ENCODE measurements around the gene B3GALT6. TPM values are rescaled to one million over a fixed set of nuclear protein-coding genes. Genes with fewer than 3 reads are reported as not detected.

B3GALT6 gene
- polyA plus RNA-seq, 3 donors = 20.9 to 22.5 (median 21.3) TPM

GRCh38 chr1:1236945-1237873 is 5.2 kb downstream of the B3GALT6 start:
- DNase-seq (ENCODE audit: extremely low read depth in 1 of 11, low read depth in 9 of 11, low spot score in 4 of 11) = no peak

DNA sequence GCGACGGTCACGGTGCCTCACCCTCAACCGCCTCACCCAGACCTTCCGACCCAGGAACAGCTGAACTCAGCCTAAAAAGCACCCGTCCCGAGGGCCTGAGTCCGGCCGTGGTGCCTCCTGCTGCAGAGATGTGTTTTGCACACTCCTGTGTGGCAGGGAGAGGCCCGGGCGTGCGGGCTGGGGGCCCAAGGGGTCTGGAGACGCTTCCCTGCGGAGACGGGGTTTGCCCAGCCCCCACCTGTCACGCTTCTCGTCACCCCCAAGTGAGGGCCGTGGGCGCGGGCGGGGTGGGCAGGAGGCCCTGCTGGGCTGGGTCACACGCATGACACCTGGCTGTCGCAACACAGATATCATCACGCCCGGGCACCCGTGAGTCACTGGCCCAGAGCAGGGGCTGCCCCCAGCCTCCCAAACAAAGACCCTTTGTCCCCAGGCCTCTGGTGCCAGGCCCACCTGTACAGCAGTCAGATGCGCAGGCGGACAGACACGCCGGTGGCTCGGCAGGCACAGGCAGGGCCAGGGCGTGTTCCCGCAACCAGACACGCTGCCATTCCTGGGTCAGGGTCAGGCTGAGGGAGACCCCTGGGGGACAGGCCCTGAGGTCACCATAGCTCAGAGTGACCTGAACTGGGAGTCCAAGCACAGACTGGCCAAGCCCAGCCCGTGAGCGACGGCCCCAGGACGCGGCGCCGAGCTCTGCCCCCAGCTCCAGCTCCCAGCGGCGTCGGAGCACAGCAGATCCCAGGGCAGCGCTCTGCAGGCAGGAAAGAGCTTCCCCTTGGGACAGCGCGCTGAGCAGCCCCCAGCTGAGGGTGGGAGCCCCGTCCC is 6.1 kb downstream of the B3GALT6 start:
- no peak for DNase-seq (ENCODE audit: extremely low read depth in 1 of 11, low read depth in 9 of 11, low spot score in 4 of 11)

- no peak for DNase-seq (ENCODE audit: extremely low read depth in 1 of 11, low read depth in 9 of 11, low spot score in 4 of 11)
Observed at GRCh38 chr1:1238702-1239178, 6.7 kb downstream of the B3GALT6 start.

DNA sequence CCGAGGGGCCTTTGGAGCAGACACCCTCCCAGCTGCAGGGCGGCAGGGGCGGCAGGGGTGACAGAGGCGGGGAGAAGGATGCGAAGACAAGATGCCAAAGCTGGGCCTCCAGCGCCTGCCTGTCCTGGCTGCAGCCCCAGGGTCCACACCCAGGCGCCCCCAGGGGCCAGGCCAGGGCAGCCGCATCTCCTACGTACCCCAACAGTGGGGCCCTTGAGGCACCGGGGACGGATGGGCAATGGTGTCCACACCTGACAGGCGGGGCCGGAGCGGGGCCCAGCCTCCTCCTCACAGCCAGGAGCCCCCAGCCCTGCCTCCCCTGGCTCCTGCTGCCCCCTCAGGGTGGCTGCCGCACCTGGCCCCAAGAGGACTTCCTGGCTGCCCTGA is 7.2 kb downstream of the B3GALT6 start:
- no peak for DNase-seq (ENCODE audit: extremely low read depth in 1 of 11, low read depth in 9 of 11, low spot score in 4 of 11)

GRCh38 chr1:1239614-1240347 is 7.7 kb downstream of the B3GALT6 start:
- DNase-seq (ENCODE audit: extremely low read depth in 1 of 11, low read depth in 9 of 11, low spot score in 4 of 11) = no peak

GRCh38 chr1:1240348-1240732 is 8.3 kb downstream of the B3GALT6 start:
- DNase-seq (ENCODE audit: extremely low read depth in 1 of 11, low read depth in 9 of 11, low spot score in 4 of 11) = no peak

DNA sequence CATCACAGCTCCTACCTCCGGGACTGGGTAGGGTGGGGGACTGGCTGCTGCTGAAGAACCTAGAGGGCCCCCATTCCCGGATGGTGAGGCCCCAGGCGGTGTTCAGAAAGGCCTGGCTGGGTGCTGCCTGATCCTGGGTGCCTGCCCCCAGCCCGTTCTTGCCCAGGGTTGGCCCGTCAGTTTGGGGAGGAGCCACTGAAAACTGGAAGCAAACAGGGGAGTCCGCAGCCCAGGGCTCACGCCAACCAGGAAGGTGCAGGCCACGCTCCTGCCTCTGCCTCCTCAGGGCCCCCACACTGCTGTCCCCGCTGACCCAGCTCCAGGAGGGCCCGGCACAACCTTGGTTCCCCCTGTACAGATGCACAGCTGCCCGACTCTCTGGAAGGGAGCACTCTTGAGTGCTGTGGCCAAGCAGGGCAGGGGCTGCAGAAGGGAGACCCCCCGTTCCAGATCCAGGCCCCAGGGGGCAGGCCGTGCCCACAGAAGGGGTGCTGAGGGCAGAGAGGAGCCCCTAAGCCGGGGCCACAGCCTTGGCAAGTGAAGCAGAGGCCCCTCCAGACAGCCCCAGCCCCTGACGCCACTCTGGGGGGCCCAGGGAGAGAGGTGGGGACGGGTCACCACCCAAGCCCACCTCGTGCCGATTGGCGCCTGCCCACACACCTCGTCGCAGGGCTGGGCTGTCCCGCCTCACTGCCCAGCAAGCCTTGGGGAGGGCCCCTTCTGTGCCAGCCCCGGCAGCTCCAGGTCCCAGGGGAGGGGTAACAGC is 9.0 kb downstream of the B3GALT6 start:
- no peak for DNase-seq (ENCODE audit: extremely low read depth in 1 of 11, low read depth in 9 of 11, low spot score in 4 of 11)

DNA sequence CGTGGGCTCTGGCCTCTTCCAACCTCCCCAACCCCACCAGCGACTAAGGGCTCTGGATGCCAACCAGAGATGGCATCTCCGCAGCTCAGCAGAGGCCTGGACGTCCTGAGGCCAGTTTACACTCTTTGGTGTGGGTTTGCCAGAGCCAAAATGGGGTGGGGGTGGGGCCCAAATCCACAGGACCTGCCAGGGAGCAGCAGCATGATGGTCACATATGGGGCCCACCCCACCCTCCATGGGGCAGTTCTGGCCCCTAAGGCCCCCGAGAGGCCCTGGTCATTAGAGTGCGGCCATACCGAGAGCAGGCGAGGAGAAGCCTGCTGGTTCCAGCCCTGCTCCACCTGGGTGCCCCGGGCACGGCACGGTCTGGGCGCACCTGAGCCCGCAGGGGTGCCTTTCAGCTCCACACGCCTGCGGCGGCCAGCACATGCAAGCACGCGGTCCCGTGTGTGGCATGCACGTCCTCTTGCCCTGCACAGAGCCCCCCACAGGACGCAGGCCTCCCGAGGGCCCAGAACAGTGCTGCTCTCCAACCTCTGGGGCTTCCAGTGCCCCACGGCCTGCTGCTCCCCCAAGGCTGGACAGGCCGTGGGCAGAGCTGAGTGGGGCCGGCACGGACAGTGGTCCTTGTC is 9.7 kb downstream of the B3GALT6 start:
- no peak for DNase-seq (ENCODE audit: extremely low read depth in 1 of 11, low read depth in 9 of 11, low spot score in 4 of 11)

DNA sequence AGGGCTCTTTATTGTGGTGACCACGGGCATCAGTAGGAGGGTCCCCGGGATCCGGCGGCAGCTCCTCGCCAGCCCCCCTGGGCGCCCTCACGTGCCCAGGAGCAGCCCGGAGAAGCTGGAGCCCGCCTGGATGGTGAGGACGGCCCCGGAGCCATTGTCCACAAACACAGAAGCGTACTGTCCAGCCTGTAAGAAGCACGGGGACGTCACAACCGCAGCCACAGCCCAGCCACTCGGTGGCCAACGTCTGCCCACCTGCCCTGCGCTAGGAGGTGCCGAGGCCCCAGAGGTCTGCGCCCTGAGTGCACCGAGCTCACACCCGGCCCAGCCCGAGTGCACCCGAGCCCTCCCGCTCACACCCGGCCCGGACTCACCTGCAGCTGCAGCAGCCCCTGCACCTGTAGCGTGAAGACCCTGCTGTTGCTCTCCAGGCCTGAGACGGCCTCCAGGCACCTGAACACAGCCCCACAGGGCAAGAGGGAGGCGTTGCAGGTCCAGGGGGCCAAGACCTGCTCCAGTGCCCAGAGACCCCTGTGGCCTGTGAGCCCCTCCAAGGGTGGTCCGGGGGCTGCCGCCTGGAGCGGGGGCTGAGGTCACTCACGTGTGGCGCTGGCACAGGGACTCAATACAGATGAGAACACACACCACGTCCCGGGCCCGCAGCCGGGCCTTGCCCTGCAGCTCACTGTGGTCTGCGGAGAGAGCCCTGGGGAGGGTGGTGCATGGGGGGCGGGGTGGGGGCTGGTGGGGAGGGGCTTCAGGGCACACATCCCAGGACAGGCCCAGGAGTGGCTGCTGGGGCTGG is 10.6 kb downstream of the B3GALT6 start:
- no peak for DNase-seq (ENCODE audit: extremely low read depth in 1 of 11, low read depth in 9 of 11, low spot score in 4 of 11)

DNA sequence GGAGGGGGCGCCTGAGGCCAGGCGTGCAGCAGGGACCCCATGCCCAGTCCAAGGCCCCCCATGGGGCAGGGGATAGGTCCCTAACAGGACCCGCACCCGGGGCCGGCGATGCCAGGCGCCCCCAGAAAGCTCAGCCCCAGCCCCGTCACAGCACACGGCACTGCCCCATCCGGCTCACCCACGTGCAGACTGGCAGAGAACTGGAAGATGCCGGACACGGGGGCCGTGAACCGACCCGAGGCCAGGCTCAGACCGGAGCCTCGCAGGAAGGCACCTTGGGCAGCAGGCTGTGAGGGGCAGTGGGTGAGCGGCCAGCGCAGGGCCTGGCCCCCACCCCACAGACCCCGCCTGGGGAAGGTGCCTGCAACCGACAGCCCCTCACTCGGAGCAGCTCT is 11.2 kb downstream of the B3GALT6 start:
- no peak for DNase-seq (ENCODE audit: extremely low read depth in 1 of 11, low read depth in 9 of 11, low spot score in 4 of 11)

- DNase-seq (ENCODE audit: extremely low read depth in 1 of 11, low read depth in 9 of 11, low spot score in 4 of 11) = no peak
Observed at GRCh38 chr1:1243807-1244191, 11.8 kb downstream of the B3GALT6 start.

DNA sequence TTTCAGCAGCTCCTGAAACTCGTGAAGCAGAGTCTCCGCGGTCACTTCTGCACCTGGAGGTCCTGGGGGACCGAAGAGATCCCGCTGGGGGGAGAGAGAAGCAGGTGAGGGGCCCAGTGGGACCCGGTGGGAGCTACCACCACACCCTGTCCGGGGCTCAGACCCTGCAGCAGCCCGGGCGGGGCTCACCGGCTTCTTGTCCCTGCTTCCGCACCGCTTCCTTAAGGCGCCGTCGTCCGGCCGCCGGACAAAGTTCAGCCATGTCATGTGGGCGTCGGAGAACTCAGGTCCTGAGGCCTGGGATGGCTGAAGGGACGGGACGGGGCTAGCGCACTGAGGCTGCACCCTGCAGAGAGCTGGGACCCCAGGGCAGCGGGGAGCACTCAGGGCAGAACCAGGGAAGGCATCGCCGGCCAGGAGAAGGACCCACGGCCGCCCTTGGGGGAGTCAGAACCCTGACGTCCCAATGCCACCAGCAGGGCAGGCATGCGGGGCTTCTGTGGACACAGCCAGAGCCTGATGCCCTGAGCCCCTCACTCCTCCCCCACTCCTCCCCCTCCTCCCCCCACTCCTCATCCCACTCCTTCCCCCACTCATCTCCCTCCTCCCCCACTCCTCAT is 12.3 kb downstream of the B3GALT6 start:
- DNase-seq (ENCODE audit: extremely low read depth in 1 of 11, low read depth in 9 of 11, low spot score in 4 of 11) = no peak

- no peak for DNase-seq (ENCODE audit: extremely low read depth in 1 of 11, low read depth in 9 of 11, low spot score in 4 of 11)
Observed at GRCh38 chr1:1245178-1245816, 13.3 kb downstream of the B3GALT6 start.

DNA sequence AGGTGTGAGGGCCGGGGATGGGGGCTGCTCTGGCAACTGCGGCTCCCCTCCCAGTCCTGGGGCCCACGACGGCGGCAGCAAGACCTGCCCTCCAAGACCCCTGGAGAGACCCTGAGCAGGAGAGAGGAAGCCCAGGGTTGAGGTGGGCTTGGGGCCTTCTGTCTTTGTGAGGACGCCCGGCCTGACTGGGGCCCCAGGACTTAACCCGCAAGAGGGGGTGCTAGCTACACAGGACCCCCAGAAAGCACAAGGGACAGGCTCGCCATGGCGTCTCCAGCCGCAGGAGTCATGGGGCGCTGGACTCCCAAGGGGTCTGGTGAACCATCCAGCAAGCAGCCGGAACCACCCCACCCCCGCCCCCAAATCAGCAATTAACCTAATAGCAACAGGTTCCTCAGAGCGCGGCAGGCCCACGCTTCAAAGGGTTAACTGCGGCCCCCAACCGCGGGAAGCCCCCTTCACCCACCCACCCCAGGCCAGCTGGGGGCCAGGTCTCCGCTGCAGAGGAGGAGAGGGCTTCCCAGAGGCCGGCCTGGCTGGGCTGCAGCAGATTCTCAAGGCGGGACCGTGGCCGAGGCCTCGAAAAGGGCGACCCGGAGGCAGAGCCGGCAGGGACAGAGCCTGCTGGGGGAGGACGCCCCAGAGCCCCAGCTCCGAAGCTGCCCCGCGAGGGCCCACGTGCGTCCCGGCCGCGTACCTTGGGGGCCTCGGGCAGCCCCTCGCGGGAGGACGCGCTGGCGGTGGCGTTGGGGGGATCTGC is 14.0 kb downstream of the B3GALT6 start:
- no peak for DNase-seq (ENCODE audit: extremely low read depth in 1 of 11, low read depth in 9 of 11, low spot score in 4 of 11)

DNA sequence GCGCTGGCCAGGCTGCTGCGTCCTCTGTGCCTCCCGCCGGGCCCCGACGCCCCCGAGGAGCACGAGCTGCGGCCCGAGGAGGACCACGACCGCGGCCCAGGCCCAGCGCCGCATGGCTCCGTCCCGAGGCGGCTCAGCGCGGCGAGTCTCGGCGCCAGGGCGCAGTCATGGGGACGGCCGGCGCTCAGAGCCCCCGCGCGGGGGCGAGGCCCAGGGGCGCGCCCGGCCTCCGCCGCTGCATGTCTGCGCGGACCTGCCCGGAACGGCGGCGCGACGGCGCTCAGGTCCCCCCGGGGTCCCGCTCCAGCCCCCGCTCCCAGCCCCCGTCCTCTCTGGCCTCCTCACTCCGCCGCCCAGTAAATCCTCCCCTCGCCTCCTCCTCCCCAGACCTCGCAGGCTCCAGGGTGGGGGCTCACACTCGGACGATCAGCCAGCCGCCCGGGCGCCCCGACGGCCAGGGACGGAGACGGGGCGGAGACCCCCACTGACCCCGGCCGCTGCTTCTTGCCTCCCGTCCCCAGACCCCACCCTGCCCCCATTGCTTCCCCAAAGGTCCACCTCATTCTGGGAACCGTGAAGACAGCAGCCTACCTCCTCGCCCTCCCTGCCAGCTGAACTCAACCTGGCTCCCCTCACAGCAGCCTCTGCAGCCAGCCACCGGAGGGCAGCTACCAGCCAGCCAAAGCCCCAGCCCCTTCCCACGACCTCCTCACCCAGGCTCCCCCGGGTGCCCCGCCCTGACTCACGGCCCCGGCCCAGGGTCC is 14.7 kb downstream of the B3GALT6 start, which contains the start of gene C1QTNF12:
C1QTNF12 (minus strand) TSS at position 146 of the 764 bp plus-strand sequence; CDS start at position 114, 32 bp downstream.
- DNase-seq (ENCODE audit: extremely low read depth in 1 of 11, low read depth in 9 of 11, low spot score in 4 of 11) = no peak

Data from renal cortex interstitium (tissue), 11 donors.